Body of pancreas (tissue), 4 donors: Measurements from ENCODE around the gene BPIFB6.

ENCODE experiments used
- CTCF ChIP-seq, 7 experiments: fragments of 450-650 bp in 4 of 7; fragments of 200-600 bp in 3 of 7; sonication (generic) in 3 of 7; IDR thresholded peaks; one replicate each; pipeline ENCODE4 v1.5.1; 2016 to 2019; ENCODE audit warnings: antibody characterized with exemption in 7 of 7
- POLR2A ChIP-seq, 3 donors: fragments of 450-650 bp; IDR thresholded peaks; one replicate each; pipeline ENCODE4 v1.6.1; 2016; ENCODE audit warnings: antibody characterized with exemption in 3 of 3, mild to moderate bottlenecking in 2 of 3

GRCh38 chr20:33083544-33084340 lies 52.3 kb downstream of the BPIFB6 start:
- TF ChIP-seq CTCF (IDR thresholded peaks at IDR 0.05) (no peak), POLR2A (IDR thresholded peaks at IDR 0.05) (no peak)
